Chondrocyte (in vitro differentiated cells): ENCODE data around the gene PSD4. TPM values are rescaled to one million over a fixed set of nuclear protein-coding genes. Genes with fewer than 3 reads are reported as not detected.

Experiments
- DNase-seq: peaks from one replicate; pipeline ENCODE4 v3.0.0; 2021; ENCODE audit warnings: mixed read lengths, low spot score
- H3K27ac Mint-ChIP-seq: one replicate; pipeline ENCODE4 v1.8.0; 2021; ENCODE audit warnings: mild to moderate bottlenecking, moderate library complexity, mixed read lengths; ENCODE audit not compliant: unreplicated experiment
- H3K27me3 Mint-ChIP-seq: 2 replicates; pipeline ENCODE4 v1.8.0; 2021; ENCODE audit warnings: low read depth, mixed read lengths
- H3K36me3 Mint-ChIP-seq: 2 replicates; pipeline ENCODE4 v1.8.0; 2021; ENCODE audit warnings: low read depth, mixed read lengths
- H3K4me1 Mint-ChIP-seq: 2 replicates; pipeline ENCODE4 v1.8.0; 2021; ENCODE audit warnings: low read depth, mild to moderate bottlenecking, mixed read lengths
- H3K4me3 Mint-ChIP-seq: one replicate; pipeline ENCODE4 v1.8.0; 2021; ENCODE audit warnings: mild to moderate bottlenecking, moderate library complexity, mixed read lengths; ENCODE audit not compliant: unreplicated experiment
- H3K9me3 Mint-ChIP-seq: 2 replicates; pipeline ENCODE4 v1.8.0; 2021; ENCODE audit warnings: low read depth, mixed read lengths
- CTCF ChIP-seq: fragments of 200-600 bp; sonication (generic); IDR thresholded peaks from 2 replicates; pipeline ENCODE4 v1.5.0; 2021; ENCODE audit warnings: antibody characterized with exemption, mild to moderate bottlenecking, moderate library complexity
- total RNA-seq: library from RNA; stranded (reverse); gene quantifications from 3 replicates; pipeline ENCODE4 v1.2.1, GENCODE V29; 2021

Gene PSD4
- total RNA-seq, 1 donor from 2014 or later, result 5.5 TPM

- peaks cover 12% of the 10 kb centered on the region for H3K4me1 Mint-ChIP-seq
- H3K9me3 Mint-ChIP-seq, result no peaks in the 10 kb centered on the region
- no peaks in the 10 kb centered on the region for H3K27me3 Mint-ChIP-seq
- H3K27ac Mint-ChIP-seq, result no peak overlapping the region
- DNase-seq, result no peak
- no peak overlapping the region for H3K4me3 Mint-ChIP-seq
- no peaks in the 10 kb centered on the region for H3K36me3 Mint-ChIP-seq
- TF ChIP-seq CTCF, result no peak
Observed at GRCh38 chr2:113230531-113230930, 56.8 kb downstream of the PSD4 start.

- TF ChIP-seq CTCF, result no peak
- H3K36me3 Mint-ChIP-seq, result no peaks in the 10 kb centered on the region
- H3K27me3 Mint-ChIP-seq, result no peaks in the 10 kb centered on the region
- no peak overlapping the region for H3K27ac Mint-ChIP-seq
- DNase-seq, result no peak
- H3K4me1 Mint-ChIP-seq, result peaks cover 7% of the 10 kb centered on the region
- no peak overlapping the region for H3K4me3 Mint-ChIP-seq
- H3K9me3 Mint-ChIP-seq, result no peaks in the 10 kb centered on the region
Observed at GRCh38 chr2:113231064-113231463, 57.3 kb downstream of the PSD4 start.

GRCh38 chr2:113232123-113232522 lies 58.4 kb downstream of the PSD4 start:
- no peak for DNase-seq
- no peaks in the 10 kb centered on the region for H3K36me3 Mint-ChIP-seq
- TF ChIP-seq CTCF, result no peak
- no peaks in the 10 kb centered on the region for H3K9me3 Mint-ChIP-seq
- no peak overlapping the region for H3K27ac Mint-ChIP-seq
- H3K4me3 Mint-ChIP-seq, result no peak overlapping the region
- peaks cover 4% of the 10 kb centered on the region for H3K4me1 Mint-ChIP-seq
- no peaks in the 10 kb centered on the region for H3K27me3 Mint-ChIP-seq

GRCh38 chr2:113232740-113233139 lies 59.0 kb downstream of the PSD4 start:
- TF ChIP-seq CTCF, result no peak
- H3K9me3 Mint-ChIP-seq, result no peaks in the 10 kb centered on the region
- DNase-seq, result no peak

GRCh38 chr2:113233593-113234550 lies 60.1 kb downstream of the PSD4 start:
- Mint-ChIP-seq H3K4me3 (no peak overlapping the region), H3K4me1 (peaks cover 4% of the 10 kb centered on the region), H3K9me3 (no peaks in the 10 kb centered on the region), H3K36me3 (no peaks in the 10 kb centered on the region), H3K27ac (no peak overlapping the region), H3K27me3 (no peaks in the 10 kb centered on the region)
- no peak for DNase-seq
- peak; percentile 34 for TF ChIP-seq CTCF

More at GRCh38 chr2:113232740-113233139, 59.0 kb downstream of the PSD4 start:
- Mint-ChIP-seq H3K27me3 (no peaks in the 10 kb centered on the region), H3K27ac (no peak overlapping the region), H3K4me3 (no peak overlapping the region), H3K4me1 (peaks cover 4% of the 10 kb centered on the region), H3K36me3 (no peaks in the 10 kb centered on the region)
